Activated T-cell treated with anti-CD3 and anti-CD28 coated beads for 4 hours (primary cell): ENCODE results near the gene ACLY.
"Not testable (repeated sequence)": the region's sequence is repeated elsewhere in the genome, so short reads cannot be mapped to it uniquely, and the experiment has no call there.

Experiments used
- DNase-seq: peaks from one replicate; pipeline ENCODE4 v3.0.0-alpha.2; 2020

The ACLY gene

DNA sequence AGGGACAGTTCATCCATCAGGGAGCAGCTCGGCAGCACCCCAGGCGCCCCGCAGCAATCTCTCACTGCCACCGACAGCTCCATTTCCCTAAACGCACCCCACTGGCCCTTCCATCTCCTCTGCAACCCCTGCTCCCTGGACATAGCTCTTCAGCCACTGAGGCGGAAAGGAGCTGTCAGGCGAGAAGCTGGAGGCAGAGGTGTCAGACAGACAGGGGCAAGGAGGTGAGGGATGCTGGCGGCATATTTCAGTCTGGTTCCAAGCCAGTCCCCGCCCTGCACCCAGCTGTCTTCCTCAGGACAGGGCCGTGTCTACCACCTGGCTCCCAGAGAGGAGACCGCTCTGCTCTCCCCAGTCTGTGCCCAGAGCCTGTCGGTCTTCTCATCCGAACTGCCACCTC, 9.7 kb downstream of the ACLY start:
- DNase-seq = no peak

DNA sequence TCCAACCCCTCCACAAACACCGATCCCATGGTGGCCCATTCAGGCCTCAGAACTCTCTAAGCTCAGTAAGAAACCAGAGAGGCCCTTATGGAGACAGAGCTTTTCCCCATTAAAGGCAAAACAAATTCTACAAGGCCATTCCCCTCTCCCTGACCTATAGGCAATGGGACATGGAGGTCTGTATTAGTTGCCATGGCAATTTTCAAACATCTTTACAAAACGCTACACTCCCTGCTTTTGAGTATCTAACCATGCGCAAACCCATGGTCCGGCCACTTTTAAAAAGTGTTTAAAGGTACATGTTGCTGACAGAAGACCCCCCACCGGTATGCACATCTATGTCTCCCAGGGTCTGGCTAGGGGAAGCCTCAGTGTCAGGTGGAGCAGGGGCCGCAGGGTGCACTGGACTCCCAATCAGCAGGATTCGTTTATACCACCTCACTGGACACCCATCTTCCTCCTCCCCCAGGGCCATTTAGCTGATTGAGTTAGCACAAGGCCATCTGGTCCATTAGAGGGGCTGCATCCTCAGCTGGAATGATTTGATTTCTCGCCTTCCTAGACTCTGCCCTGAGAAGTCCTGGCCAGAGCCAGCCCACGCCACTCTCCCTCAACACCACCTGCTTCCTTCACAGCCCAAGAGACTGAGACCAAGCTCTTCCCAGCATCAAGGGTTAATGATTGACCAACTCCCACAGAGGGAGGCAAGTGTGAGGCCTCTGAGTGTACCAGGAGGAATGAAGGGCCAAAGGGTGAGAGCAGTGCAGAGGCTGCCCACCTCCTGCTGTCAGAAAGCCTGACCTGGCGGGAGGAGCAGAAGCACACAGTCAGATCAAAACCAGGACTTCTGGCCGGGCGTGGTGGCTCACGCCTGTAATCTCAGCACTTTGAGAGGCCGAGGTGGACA, 10.9 kb downstream of the ACLY start:
- DNase-seq = no peak

- DNase-seq = no peak
Measured at GRCh38 chr17:41907185-41907556, 11.6 kb downstream of the ACLY start.

DNA sequence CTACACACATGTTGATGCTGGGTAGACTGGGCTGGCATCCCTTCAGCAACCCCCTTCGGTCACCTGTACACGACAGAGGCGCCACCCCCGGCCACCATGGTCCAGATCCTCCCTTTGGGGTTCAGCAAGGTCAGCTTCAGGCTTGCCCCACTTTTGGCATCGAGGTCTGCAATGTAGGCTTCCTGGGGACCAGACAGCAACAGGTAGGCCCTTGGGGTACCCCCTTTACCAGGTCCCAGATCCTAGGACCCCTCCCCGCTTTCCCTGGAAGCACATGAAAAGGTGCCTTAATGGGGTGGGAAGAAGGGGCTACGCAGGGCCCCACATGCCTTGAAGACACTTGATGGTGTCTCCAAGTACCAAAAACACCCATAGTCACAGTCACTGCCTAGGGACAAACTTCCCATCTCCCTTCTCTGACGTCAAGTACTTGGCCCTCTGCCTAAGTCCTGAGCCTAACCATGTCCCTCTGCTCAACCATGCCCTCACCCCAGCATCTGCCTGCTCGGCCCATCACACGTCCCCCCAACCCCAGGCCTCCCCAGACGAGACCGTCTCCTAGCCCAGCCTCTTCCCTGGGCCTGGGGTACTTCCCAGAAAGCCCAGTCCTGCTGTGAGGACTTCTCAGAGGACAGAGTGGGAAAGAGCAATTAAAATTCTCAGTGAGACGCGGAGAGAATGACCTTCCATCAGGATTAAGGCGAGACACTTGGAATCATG, 12.1 kb downstream of the ACLY start:
- no peak for DNase-seq

DNA sequence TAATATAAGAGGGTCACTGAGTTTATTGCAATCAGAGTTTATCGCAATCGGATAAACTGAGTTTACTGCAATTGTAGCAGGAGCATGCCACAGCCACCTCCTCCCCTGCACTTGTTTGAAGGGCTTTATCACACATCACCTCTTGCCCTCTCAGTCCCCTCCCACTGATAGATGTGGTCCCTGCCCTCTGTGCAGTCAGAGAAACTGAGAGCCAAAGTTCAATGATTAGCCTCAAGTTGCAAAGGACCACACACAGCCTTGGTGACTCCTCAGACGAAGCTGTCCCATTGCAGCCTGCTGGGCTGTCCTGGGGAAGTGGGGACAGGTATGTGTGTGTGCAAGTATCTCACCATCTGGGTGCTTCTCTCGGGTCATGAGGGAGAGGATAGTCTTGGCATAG, 13.6 kb downstream of the ACLY start:
- DNase-seq = no peak

- DNase-seq = no peak
Measured at GRCh38 chr17:41904242-41904841, 14.4 kb downstream of the ACLY start.

DNA sequence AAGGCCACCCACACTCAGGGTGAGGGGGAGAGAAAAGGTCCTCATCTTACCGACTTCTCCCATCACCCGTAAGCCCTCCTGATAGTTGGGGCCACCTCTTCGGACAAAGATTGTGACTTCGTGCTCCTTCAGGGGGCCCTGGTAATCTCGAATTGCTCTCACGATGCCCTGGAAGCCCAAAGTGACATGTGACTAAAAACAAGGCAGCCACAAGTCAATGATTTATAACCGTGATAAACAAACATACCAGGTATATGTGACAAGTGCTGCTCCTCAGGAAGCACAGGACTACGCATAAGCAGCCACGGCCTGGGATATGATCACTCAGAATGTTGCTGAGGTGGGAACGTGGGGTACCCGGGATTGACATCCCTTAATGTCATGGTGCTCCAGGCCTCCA, 17.1 kb downstream of the ACLY start:
- no peak for DNase-seq

GRCh38 chr17:41896726-41897125, 22.0 kb downstream of the ACLY start:
- DNase-seq = no peak

DNA sequence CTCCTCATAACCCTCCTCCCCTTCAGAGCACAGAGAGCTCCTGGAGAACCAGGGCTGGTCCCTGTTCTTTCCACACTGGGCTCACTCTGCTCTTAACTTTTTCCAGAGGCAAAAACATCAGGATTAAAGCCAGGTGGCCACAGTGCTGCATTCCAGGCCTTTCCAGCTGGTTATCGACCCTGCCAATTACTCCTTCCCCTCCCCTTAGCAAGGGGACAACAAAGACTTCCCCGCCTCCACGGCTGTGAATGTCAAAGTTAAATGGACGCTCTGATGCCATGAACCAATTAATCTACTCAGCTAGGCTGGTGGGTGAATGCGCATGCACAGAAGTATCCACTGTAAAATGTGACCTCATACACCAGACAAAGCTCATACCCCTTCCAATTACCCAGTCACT, 23.1 kb downstream of the ACLY start:
- no peak for DNase-seq

DNA sequence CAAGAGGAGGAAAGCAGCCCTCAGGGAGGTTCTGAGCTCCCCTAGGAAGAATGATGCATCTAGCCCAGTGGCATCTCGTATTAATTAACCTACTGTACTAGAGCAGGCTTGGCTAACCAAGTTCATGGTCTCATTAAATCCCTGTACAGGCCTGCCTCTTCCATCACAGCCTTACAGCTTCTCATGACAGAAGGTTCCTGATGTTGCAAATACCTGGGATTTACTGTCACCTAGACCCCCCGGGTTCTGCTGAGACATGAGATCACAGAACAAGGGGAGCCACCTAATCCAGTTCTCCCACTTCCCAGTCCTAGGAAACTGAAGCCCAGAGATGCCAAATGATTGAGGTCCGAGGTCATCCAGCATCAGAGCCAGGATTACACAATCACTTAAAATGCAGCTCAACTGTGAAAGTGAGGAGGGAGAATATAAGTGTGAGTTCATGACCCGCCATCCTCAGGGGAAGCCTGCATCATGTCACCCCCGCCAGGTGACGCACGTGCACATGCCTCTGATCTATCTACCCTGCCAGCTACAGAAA, 23.9 kb downstream of the ACLY start:
- no peak for DNase-seq

GRCh38 chr17:41893384-41893783, 25.4 kb downstream of the ACLY start:
- DNase-seq = no peak

- no peak for DNase-seq
Measured at GRCh38 chr17:41892021-41892376, 26.8 kb downstream of the ACLY start.

DNA sequence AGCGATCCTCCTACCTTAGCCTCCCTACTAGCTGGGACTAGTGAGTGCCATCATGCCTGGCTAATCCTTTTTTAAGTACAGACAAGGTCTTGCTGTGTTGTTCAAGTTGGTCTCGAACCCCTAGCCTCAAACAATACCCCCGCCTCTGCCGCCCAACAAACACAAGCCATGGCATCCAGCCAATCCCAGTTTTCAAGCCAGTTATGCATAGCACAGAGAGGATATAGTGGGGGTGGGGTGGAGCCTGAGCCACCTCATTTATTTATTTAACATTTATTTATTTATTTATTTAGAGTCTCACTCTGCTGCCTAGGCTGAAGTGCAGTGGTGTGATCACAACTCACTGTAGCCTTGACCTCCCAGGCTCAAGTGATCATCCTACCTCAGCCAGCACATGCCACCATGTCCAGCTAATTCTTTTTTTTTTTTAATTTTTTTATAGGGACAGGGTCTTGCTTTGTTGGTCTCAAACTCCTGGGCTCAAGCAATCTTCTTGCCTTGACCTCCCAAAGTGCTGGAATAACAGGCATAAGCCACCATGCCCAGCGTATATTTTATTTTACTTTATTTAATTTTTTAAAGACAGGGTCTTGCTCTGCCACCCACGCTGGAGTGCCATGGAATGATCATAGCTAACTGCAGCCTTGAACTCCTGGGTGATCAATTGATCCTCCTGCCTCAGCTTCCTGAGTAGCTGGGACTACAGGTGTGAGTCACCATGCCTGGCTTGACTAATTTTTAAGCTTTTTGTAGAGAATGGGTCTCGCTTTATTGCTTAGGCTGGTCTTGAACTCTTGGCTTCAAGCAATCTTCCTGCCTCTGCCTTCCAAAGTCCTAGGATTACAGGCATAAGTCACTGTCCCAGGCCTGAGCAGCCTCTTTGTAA, 27.4 kb downstream of the ACLY start:
- no peak for DNase-seq

DNA sequence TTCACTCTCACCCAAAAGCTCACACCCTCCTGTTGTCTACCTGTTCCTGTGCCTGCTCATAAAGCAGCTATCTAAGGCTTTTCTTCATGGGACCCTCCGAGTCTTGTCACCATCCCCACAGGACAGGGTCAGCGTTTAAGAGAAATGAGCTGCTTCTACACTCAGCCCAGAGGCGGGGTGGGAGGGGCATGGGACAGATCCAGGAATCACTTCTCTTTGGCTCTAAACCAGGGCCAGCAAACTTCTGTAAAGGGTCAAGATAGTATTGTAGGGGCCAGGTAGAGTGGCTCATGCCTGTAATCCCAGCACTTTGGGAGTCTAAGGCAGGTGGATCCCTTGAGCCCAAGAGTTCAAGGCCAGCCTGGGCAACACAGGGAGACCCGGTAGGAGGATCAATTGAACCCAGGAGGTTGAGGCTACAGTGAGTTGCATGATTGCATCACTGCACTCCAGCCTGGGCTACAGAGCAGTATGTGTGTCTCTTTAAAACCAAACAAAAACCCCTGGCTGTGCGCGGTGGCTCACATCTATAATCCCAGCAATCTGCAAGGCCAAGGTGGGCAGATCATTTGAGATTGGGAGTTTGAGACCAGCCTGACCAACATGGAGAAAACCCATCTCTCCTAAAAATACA, 30.3 kb downstream of the ACLY start:
- DNase-seq = no peak

DNA sequence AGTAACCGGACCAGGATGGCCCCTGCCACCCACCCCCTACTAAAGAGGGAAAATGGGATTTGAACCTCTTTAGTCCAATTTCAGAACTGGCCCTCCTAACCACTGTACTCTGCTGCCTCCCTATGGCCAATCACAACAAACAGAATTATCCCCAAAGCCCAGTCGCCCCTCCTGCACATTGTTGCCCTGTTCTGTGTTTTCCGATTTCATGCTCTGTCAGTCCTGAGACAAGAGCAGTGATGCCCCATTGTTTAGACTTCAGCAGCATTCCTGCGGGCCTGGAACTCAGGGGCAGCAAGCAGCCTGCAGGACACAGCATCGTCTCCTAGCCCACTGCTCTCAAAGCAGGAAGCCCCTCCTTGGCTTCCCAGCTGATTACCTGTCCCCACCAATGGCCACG, 33.0 kb downstream of the ACLY start:
- no peak for DNase-seq

DNA sequence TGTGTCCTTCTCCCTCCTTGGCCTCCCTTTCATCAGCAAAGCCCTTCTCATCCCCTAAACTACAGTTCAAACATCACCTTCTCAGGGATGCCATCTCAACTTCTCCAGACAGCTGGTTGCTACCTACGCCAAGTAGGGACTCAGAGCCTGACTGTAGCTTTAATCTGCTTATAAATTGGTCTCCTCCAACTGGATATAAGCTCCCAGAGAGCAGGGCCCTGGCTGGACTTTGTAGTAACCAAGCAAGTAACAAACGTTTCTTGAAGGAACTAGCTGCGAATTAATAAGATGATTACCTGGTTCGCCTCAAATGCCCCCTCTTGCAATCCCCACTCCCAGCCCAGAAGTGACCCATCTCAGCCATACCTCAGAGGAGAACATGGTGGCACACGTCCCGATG, 36.0 kb downstream of the ACLY start:
- DNase-seq = no peak

DNA sequence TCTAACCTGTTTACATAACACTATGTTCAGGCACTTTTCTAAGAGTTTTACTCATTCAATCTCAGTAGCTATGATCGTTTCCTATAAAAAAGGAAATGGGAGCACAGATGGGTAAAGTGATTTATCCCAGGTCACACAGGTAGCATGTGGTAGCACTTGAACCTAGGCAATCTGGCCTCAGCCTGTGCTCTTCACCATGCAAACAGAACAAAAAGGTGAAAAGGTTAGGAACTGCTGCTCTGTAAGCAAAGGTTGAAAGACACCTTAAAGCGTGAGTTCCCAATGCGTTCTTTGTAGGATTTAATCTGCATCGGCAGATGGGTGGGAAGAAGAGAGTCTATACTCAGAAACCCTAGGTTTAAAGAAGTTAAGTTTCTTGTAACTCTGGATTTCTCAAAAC, 38.6 kb downstream of the ACLY start:
- DNase-seq = no peak

GRCh38 chr17:41874293-41874670, 44.5 kb downstream of the ACLY start:
- not testable (repeated sequence) for DNase-seq

DNA sequence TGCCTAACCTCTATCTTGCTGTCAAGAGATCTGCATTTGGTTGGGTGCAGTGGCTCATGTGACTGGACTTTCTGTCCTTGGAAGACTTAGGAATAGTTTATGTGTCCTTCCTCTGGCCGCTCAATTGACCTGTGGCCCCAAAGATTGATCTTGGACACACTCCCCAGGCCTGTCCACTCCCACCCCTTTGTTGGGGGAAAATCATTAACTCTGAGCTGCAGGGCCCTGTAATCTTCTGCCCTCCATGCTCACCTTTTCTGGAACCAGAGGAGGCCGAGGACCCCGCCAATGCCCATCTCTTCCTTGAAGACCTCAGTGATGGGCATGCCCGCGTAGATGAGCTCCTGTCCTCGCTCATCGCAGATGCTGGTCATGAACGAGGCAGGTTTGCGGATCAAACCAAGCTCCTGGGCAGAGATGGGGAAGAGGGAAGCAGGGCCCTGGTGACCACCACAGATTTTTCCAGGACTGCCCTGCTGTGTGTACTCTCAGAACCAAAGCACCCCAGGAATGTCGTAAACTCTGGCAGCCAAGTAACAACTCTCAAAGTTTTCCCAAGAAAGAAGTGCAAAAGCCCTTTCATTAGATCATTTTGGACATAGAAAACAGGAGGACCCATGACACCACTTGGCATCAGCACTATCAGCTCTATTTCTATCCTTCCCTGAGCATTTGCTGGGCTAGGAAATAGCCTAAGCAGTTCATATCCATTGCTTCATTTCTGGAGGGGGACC, 45.0 kb downstream of the ACLY start:
- DNase-seq = no peak

- no peak for DNase-seq
Measured at GRCh38 chr17:41871789-41872188, 47.0 kb downstream of the ACLY start.

DNA sequence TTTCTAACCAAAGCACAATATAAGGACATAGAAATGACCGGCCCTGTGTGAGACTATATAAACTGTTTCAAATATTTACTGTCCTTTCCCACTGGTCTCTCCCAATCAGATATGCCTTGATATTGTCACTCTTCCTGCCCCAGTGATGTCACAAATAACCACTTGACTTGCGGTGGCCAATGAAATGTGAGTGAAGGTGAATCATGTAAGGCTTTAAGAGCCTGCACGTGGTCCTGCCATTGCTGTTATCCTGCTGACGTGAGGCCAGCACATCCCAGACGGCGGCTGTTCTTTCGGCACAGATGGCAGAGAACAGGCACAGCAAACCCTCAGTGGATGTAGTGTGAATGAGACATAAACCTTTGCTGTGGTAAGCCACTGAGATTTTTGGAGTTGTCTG, 48.1 kb downstream of the ACLY start:
- no peak for DNase-seq

- no peak for DNase-seq
Measured at GRCh38 chr17:41870097-41870496, 48.7 kb downstream of the ACLY start.
